ENCODE data around the gene NOLC1. TPM values are rescaled to one million over a fixed set of nuclear protein-coding genes. Genes with fewer than 3 reads are reported as not detected.

NOLC1 gene
- total and polyA plus RNA-seq, 10 of the 15 experiments (the other 5 are each of a cell fraction or from before 2014, with no cell fraction given), result 91.7 to 244 (median 128) TPM

GRCh38 chr10:102139281-102140110, 12.7 kb upstream of the NOLC1 start (continued):
- TF ChIP-seq JUNB (IDR thresholded peaks at IDR 0.05), result no peak
- TF ChIP-seq CBFB (IDR thresholded peaks at IDR 0.05; ENCODE audit: low read depth), result no peak
- TF ChIP-seq KDM1A (IDR thresholded peaks at IDR 0.05; ENCODE audit: borderline replicate concordance), result no peak
- TF ChIP-seq POLR2AphosphoS2 (IDR thresholded peaks at IDR 0.05; ENCODE audit: low read depth, low read length), result no peak
- TF ChIP-seq RB1 (IDR thresholded peaks at IDR 0.05; ENCODE audit: borderline replicate concordance), result no peak
- TF ChIP-seq ZNF592 (IDR thresholded peaks at IDR 0.05), result no peak
- TF ChIP-seq HDAC6 (IDR thresholded peaks at IDR 0.05; ENCODE audit: unreplicated experiment), result no peak
- no peak for TF ChIP-seq POLR2A (IDR thresholded peaks at IDR 0.05; ENCODE audit: low read depth, low read length)
- no peak for TF ChIP-seq STAT3 (IDR thresholded peaks at IDR 0.05; ENCODE audit: low read depth, low read length)
- no peak for TF ChIP-seq SKIL (IDR thresholded peaks at IDR 0.05; ENCODE audit: low read depth, poor library complexity, severe bottlenecking)
- TF ChIP-seq RCOR1 (conservative IDR thresholded peaks at IDR 0.05; ENCODE audit: low read depth, low read length), result no peak
- no peak for TF ChIP-seq ZBTB40 (IDR thresholded peaks at IDR 0.05; ENCODE audit: borderline replicate concordance)
